ENCODE results near the gene OR7G3.

DNA sequence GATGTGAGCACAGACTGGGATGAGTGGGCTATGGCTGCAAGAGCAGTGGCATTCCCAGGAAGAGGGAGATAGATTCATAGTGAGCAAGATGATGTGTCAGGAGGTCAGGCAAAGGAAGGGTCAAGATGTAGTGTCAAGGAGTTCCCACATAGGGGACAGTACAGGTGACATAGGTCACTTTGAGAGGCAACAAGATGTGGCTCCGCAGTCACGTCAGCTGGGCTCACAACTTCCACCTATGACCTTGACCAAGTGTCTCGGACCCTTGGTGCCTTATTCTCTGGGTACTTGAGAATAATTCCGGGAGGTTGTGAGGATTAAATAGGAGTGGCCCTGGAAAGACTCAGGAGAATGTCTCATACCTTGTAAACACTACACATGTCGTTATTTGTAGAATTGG, 23.9 kb upstream of the OR7G3 start:
- TF ChIP-seq, protein P1, sequence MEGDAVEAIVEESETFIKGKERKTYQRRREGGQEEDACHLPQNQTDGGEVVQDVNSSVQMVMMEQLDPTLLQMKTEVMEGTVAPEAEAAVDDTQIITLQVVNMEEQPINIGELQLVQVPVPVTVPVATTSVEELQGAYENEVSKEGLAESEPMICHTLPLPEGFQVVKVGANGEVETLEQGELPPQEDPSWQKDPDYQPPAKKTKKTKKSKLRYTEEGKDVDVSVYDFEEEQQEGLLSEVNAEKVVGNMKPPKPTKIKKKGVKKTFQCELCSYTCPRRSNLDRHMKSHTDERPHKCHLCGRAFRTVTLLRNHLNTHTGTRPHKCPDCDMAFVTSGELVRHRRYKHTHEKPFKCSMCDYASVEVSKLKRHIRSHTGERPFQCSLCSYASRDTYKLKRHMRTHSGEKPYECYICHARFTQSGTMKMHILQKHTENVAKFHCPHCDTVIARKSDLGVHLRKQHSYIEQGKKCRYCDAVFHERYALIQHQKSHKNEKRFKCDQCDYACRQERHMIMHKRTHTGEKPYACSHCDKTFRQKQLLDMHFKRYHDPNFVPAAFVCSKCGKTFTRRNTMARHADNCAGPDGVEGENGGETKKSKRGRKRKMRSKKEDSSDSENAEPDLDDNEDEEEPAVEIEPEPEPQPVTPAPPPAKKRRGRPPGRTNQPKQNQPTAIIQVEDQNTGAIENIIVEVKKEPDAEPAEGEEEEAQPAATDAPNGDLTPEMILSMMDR (IDR thresholded peaks at IDR 0.05; ENCODE audit: borderline replicate concordance, extremely low read depth, low read length, poor library complexity, severe bottlenecking) = no peak
- no peak for TF ChIP-seq EZH2 (IDR thresholded peaks at IDR 0.05; ENCODE audit: borderline replicate concordance, low read depth, low read length, severe bottlenecking)
